Central memory CD4-positive, alpha-beta T cell (primary cell): ENCODE measurements around the gene PHOSPHO1.

Experiments
- DNase-seq: peaks from one replicate; pipeline ENCODE4 v3.0.0; 2022

Gene PHOSPHO1

DNA sequence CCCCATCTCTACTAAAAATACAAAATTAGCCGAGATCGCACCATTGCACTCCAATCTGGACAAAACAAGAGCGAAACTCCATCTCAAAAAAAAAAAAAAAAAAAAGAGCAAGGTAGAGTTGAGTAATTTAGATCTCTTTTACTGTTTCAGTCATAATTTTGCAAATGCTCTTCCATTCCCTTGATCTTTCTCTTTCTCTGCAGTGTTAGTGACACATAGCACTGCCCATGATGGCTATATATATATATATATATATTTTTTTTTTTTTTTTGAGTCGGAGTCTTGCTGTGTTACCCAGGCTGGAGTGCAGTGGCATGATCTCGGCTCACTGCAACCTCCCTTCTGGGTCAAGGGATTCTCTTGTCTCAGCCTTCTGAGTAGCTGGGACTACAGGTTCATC, 12.2 kb upstream of the PHOSPHO1 start:
- DNase-seq, result no peak

DNA sequence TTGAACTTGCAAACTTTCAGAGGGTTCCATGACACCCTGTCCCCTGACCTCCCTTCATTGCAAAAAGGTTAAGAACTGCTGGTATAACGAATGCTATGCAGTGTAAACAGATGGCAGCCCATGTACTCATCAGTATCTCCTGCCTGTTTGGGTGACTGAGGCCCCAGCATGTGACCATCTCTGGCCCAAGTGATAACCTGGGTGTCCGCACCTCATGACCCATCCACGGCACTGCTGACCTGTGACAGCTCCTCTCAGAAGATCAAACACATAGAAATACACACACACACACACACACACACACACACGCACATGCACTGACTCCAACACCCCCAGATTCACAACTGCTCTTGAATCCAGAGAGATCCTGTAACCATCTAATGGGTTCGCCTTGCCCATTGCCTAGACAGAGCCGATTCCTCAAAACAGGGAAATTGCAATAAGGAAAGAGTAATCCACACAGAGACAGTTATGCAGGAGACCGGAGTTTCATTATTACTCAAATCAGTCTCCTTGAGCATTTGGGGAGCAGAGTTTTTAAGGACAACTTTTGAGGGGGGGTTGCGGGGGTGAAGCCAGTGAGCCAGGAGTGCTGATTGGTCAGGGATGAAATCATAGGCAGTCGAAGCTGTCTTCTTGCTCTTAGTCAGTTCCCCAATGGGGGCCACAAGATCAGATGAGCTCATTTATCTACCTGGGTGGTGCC, 11.3 kb upstream of the PHOSPHO1 start:
- no peak for DNase-seq

DNA sequence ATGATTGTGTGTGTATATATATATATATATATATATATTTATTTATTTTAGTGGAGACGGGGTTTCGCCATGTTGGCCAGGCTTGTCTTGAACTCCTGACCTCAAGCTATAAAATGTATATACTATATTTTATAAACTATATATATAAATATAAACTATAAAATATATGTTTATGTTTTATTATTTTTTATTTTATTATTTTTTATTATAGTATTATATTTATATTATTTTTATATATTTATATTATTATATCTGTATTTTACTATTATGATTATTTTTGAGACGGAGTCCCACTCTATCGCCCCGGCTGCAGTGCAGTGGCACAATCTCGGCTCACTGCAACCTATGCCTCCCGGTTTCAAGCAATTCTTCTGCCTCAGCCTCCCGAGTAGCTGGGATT, 10.5 kb upstream of the PHOSPHO1 start:
- DNase-seq, result no peak

DNA sequence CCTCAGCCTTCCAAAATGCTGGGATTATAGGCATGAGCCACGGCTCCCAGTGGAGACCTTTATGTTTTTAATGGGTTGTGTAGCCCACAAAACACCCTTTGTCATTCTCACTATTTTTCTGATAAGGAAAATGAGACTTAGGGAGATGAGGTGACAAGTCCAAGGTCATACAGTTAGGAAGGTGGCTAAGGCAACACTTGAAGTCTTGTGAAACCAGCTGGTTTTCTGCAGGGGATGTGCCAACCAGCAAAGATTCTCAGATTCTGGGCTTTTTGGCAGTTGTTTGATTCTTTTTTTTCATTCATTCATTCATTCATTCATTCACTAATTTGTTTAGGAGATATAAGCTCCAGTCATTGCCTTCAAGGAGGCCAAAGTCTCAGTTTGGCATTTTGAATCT, 10.0 kb upstream of the PHOSPHO1 start:
- no peak for DNase-seq

DNA sequence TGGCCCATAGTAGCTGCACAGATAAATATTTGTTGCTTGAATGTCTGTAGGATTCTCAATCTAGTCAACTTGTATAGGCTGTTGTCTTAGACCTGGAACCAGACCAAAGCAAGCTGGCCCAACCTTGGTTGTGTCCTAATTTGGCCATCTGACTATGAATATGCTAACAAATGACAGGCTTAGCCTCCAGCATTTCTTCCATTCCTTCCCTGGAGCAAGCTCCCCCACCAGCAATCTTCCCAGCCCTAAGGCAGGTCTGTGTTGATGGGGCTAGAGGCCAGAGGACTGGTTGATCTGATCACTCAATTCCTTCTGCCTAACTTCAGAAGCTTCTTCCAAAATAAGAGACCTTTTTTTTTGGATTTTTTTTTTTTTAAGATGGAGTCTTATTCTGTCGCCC, 9.4 kb upstream of the PHOSPHO1 start:
- no peak for DNase-seq

DNA sequence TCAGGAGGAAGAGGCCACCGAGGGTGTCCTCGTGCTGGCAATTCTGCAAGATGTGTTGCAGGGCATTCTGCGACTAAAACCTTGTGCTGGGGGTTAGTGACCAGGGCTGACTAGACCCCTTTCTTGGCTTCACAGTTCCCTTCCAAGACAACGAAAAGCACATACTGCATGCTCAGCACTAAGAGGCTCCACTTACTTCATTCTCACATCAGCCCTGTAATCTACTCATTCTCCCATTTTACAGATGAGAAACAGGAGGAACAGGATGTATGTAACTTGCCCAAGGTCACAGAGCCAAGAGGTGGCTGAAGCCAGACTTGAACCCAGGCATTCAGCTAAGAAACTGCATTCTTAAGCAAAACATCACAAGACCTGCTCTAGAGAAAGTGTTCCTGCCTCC, 5.3 kb upstream of the PHOSPHO1 start:
- DNase-seq, result no peak

DNA sequence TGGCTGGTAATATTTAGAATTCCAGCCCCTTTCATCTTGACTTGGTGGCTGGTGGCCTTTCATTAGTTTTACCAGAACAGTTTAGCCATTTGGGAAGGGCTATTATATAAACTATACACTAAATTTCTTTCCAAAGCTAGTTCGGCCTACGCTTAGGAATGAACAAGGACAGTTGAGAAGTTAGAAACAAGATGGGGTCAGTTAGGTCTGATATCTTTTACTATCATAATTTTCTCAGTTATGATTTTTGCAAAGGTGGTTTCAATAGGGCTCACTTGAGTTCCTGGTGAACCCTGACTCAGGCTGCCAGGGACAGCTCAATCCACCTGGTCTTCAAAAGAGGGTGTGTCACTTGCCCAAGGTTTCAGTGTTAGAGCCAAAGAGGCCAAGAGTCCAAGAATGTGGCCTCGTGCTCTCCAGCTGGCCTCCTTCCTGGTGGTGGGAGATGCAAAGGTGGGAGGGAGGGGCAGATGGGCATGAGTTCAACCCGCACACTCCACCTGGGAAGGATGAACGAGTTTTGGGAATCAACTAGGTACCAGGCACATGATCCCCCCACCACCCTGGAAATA, 4.0 kb upstream of the PHOSPHO1 start:
- no peak for DNase-seq

DNA sequence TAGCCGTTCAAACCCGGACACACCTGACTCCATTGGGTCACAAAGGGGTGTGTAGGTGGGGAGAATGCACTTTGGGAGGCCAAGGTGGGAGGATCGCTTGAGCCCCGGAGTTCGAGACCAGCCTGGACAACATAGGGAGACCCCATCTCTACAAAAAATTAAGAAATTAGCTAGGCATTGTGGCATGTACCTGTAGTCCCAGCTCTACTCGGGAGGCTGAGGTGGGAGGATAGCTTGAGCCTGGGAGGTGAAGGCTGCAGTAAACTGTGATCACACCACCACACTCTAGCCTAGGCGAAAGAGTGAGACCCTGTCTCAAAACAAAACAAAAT, 942 bp upstream of the PHOSPHO1 start:
- no peak for DNase-seq

DNA sequence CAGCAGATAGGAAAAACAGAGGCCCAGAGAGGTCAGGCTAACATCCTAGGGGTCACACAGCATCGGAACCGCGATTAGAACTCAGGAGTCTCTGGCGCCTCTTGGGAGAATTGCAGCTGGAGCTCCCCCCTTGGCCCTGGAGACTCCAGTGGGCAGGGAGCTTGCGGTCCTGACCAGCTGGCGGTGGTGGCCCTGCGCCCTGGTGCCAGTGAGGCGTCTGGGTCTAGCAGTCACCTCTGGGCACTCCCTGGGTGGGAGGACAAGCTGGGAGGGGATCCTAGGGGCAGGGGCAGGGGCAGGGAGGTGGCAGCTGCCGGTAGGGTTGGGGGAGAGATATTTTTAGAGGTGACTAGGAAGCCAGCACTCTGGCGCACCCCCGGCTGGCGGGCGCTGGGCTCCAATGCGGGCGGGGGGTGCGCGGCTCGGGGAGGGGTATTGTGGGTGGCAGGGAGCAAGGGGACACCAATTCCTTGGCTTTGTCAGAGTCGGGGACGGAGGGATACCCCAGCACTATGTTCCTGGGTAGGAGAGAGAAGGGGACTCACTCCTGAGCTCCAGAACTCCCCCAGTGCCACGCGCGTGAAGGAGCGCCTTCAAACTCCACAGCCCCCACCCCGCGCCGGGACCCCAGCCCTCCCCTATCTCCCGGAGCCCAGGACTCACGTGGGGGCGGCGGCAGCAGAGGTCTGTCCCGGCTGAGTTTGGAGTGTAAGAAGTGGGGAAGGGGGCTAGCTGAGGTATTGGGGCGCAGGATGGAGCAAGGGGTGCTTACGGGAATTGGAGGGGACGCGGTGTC, 584 bp downstream of the PHOSPHO1 start:
- DNase-seq, result no peak

DNA sequence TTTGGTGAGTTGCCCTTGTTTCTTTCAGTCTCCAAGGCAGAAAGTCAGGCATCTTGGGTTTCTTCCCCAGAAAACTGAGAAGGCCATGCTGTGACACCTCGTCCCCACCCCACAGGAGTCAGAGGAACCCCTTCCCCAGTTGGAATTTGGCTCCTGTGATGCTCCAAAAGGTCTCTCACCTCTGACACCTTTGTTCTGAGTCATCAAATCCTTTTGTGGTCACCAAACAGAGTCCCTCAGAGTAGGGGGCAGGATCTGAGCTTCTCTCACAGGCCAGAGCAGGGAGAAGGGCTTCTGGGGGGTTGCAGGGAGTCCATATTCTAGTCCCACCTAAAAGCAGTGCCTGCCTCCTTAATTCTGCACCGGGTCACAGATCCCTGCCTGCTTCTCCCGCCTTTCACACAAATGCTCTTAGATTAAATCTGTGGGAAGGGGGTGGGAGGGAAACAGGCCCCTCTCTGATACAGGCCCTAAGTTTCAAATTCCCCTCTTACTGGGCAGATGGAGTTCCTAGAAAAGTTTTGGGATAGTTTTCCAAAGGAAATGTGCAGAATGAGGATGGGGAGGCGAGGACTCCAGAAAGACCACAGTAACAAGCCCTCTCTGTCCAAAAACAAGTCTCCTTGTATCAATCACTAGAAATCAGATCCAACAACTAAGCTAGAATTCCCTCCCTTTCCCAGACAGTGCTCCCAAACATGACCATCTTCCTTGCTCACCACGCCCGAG, 1.3 kb downstream of the PHOSPHO1 start:
- no peak for DNase-seq

DNA sequence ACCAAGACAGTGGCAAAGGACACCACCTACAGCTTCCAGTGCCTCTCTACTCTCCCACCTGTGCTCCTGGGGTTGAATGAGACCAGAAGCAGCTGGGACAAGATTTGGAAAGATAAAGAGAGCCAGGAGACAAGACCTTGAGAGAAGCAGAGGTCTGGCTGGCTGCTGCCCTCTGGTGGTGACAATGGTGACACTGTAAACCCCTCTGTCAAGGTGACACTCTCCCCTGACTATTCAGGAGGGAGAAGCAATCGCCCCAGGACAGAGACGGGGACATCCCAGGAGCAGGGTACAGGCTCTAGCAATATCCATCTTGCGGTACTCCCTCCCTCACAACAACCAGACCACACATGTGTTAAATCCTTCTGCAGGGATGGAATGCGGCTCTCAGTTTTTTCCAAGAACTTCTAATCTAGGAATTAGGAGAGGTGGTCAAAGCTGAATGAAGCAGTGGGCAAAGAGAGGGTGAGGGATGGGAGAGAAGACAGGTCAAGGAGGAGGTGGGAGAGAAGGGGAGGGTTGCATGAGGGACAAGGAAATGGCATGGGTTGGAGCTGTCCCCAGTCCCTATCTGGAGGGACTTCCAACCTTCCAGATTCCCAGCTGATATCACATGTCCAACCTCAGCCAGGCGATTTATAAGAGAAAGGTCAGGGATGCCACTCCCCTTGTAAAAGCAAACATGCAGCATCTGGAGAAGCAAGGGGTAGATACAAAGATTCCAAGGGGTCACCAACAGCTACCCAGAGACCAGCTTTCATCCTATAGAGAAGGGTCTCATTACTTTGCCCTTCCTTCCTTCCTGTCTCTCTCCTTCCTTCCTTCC, 2.9 kb downstream of the PHOSPHO1 start:
- peak; percentile 64 for DNase-seq

DNA sequence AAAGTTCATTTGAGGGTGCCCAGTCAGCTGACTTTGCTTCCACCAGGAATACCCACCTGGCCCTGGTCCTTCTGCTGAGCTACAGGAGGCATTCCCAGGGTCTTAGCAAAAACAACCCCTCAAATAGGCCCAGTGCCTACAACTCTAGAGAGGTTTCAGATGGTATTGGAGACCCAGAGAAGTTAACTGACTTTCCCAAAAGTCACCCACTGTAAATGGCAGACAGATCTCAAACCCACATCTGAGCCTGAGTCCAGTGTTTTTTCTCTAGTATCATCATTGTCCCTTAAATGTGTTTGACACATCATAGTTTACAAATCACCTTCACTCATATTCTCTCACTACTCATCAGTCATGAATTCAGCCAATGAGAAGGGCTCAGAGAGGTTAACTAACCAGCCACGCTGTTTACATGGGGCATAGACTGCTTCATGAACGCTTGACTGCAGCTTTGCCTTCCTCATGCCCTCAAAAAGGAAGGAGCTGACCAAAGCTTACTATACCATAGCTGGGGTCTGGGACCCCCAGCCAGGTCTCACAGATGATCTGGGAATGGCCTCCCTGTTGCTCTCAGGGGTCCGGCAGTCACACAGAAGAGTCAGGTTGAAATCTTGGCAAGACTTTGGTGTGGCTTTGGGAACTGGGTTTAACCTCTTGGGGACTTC, 3.7 kb downstream of the PHOSPHO1 start:
- DNase-seq, result no peak

DNA sequence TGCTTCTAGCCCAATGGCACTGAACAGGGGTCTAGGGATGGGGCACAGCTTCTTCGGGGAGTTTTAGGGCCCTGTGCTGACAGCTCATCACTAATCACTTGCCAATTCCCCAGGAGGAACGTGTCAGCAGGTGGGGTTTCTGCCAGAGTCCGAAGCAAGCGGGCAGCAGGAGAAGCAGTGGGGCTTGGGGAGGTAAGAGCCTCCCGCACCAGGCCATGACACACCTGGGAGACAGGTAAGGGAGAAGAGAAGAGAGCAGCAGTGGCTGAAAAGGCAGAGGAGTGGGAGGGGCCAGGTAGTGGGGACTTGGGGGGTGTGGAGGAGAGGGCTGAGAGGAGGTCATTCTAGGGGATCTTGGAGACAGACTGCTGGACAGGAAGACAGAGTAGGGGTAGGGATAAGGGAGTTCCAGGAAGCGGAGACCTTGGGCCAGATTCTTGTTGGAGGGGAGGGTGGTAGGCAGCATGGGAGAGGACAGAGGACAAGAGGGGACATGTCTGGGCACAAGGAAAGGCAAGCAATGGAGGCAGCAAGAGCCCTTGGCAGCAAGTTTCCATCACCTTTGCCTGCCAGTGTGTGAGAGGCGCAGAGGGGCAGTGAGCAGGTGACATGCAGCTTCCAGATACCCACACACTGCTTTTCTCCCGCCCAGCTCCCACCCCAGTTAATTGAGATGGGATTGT, 4.9 kb downstream of the PHOSPHO1 start:
- DNase-seq, result no peak

DNA sequence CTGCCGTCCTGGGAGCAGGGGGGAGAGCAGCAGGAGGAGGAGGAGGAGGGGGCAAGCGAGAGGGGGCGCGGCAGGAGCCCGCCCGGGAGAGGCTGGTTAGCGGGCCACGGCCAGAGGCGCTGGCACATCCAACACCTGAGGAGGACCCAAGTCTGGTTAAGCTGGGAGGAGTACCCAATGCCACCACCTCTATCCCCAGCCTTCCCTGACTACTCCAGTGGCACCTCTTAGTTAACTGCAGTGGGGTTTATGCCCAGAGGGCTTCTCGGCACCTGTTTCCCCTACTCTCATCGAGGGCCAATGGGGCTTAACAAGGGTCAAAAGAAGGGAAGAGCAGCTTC, 5.6 kb downstream of the PHOSPHO1 start:
- DNase-seq, result no peak

DNA sequence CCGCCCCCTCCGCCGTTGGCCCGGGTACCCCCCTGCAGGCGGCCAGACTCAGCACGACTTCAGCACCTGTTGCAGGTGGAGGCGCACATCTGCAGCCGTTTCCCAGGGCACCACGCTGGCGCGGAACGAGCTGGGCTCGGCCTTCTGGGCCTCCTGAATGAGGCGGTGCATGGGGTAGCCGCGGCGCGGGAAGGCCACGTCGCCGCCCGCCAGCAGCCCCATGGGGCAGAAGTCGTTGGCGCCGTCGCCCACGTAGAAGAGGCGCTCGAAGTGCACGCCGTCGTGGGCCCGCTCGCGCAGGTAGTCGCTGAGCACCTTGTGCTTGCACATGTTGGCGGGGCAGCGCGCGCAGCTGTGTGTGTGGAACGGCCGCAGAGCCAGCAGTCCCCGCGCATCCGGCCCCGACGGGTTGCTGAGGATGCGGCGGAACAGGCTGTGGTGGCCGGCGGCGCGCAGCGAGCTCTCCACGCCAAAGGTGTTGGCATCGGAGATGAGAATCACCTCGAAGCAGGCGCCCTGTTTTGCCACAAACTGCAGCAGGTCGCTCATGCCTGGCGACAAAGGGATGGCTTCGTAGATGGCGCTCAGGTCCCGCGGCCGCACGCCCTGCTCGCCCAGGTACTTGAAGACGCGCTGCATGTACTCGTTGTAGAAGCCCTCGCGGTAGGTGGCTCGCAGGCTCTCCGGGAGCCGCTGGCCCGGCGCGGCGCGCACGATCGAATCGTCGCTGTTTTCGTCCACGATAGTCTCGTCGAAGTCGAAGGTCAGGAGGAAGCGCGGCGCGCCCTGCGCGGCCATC, 6.2 kb downstream of the PHOSPHO1 start:
- peak; percentile 52 for DNase-seq

DNA sequence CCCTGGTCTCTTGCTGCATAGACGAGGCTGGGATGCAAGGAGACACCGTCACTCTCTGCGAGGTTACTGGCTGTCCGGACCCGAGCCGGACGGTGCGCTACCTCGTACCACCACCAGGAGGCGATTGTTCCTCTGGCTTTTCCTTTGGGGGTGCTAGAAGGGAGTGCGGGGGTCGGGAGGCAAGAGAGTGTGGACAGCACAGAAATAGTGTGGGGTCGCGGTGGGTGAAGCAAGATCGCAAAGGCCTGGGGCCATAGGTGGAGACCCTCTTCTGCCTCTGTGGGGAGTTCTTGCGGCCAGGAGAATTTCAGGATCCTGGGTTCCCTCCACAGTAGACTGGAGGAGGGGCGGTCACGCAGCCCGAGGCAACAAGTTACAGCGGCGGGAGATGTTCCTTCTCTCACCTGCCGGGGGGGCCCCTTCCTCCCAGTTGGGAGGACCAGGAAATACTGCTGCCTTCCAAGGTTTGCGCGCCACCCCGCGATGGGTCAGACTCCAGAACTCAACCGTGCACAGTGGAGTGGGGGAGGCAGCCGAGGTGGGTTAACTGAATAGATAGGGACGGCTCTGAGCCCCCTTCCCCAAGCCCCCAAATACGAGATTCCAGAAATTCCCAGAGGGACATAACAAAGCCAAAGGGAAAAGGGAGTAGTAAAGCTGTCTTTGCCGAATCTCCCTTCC, 6.9 kb downstream of the PHOSPHO1 start:
- peak; percentile 28 for DNase-seq

DNA sequence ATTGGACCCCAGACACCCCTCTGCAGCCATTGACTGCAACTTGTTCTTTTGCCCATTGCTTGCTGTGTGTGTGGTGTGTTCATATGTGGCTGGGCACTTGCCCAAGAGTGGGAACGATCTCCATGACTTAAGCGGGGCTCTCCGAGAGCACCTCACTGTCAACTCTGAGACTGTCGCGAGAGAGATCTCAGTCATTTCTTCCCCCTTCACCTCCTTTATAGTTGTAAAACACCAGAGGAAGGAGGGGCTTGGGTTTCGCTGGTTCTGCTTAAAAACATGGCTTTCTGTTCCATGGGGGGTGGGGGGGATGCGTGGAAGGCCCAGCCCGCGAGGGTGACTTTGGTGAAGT, 7.4 kb downstream of the PHOSPHO1 start:
- DNase-seq, result no peak

DNA sequence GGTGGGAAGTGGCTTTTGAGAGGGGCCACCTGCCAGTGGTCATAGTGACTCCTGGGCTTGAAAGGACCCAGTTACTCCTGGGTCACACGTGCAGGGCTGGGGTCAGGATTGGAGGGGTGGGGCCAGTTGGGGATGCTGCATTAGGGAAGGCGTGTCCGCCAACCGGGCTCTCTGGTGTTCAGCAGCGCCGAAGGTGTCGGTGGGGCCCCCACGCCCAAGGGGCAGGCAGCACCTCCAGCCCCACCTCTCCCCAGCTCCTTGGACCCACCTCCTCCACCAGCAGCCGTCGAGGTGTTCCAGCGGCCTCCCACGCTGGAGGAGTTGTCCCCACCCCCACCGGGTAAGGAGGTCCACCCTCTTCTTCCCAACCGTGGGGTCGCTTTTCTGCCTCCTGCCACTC, 10.6 kb downstream of the PHOSPHO1 start:
- no peak for DNase-seq

DNA sequence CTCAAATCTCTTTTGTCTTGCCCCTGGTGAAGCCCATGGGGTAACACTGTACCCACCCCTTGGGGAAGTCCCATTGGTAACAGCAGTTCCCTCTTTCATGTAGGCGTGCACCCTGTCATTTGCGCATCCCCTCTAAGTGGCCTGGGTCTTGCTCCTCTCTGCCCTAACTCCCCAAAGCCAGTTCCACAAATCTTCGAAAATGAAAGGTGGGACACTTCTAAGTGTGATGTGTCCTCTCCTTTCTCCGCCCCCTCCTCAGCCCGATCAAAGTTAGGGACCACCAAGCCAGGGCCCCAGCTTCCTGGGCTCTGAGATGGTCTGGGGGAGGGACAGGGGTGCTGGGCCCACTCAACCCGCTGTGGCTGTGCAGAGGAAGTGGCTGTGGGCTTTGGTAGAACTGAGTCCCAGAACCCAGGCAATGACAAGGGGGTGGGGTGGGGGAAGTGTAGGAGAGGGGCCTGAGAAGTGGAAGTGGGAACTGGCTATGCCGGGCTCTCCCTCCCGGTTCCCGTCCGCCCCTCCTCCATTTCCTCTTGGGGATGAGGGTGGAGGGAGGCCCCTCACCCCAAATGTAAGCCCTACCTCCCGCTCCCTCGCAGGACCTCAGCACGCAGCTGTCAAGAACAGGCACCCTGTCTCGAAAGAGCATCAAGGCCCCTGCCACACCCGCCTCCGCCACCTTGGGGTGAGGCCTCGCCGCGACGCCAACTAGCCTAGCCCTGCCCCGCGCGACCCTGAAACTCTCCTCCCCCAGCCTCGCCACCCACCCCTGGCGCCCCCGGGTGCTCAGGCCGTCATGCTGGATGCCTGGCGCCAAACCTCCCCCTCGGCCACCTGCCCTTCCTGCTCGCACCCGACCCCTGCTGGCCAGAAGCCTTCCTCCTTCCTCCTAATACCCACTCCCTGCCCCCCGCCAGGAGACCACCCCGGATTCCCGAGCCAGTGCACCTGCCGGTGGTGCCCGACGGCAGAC, 11.4 kb downstream of the PHOSPHO1 start:
- peak; percentile 32 for DNase-seq
